Esophagus mucosa (tissue), 1 donor: ENCODE results near the gene SOX10. TPM values are rescaled to one million over a fixed set of nuclear protein-coding genes. Genes with fewer than 3 reads are reported as not detected.

Source experiments
- ATAC-seq: fragments of 200-7000 bp; cut with Tn5 transposase; one replicate; pipeline ENCODE4 v1.9.1; 2020
- total RNA-seq: library from RNA; stranded (reverse); gene quantifications from one replicate; pipeline ENCODE4 v1.2.4, GENCODE V29; 2023
- donor health status: DM: yes; HTN: yes; CAD: no.

SOX10 gene
- total RNA-seq, 1 donor from 2014 or later, result 0.44 TPM

DNA sequence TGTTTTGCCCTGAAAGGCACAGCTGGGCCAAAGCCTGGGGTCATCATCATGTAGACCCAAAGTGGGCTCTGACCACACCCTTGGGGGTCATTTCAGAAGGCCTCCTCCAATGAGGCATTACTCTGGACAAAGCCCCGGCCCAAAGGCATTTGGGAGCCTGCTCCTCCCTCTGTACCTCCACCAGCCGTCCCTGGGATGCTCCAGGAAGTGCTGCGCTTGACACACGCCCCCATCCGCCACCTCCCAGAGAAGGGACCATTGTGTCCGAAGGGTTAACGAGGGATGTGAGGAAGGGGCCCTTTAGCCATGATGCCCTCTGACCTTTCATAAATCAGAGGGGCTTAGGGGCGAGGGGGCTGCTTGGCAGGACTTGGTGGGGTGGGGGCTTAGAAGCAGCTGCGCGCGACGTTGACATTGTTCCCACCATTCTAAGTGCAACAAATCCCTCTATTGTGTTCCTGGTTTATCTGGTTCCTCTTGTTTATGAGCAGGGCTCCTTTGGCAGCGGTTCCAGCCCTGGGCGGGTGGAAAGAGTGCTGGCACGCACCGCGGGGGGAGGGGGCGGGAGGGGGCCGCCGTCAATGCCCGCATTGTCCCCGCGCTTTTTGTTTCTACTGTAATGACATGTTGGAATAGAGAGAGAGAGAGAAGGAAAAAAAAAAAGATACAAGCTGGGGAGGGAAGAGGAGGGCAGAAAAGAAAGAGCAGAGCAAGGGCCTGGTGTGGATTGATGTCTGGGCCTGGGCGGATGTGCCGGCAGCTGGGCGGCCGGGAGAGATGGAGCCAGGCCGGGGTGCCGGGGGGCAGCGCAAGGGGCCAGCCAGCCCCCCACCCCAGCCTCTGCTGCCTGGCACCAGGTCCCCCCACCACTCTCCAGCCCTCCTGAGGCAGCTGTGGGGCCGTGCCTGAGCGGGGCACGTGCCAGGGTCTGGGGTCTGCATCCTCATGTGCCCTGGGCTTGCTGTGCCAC, 32.1 kb upstream of the SOX10 start:
- ATAC-seq, result peak; percentile 78

DNA sequence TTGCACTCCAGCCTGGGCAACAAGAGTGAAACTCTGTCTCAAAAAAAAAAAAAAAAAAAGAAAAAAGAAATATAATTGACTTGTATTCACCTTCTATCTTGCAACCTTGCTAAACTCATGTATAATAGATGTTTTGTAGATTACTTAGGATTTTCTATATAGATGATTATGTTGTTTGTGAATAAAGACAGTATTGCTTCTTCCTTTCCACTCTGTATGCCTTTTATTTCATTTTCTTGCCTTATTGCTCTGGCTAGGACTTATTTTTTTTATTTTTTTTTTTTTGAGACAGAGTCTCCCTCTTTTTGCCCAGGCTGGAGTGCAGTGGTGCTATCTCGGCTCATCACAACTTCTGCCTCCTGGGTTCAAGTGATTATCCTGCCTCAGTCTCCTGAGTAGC, 29.7 kb upstream of the SOX10 start:
- no peak for ATAC-seq

GRCh38 chr22:38012604-38013072, 28.3 kb upstream of the SOX10 start:
- ATAC-seq, result no peak

DNA sequence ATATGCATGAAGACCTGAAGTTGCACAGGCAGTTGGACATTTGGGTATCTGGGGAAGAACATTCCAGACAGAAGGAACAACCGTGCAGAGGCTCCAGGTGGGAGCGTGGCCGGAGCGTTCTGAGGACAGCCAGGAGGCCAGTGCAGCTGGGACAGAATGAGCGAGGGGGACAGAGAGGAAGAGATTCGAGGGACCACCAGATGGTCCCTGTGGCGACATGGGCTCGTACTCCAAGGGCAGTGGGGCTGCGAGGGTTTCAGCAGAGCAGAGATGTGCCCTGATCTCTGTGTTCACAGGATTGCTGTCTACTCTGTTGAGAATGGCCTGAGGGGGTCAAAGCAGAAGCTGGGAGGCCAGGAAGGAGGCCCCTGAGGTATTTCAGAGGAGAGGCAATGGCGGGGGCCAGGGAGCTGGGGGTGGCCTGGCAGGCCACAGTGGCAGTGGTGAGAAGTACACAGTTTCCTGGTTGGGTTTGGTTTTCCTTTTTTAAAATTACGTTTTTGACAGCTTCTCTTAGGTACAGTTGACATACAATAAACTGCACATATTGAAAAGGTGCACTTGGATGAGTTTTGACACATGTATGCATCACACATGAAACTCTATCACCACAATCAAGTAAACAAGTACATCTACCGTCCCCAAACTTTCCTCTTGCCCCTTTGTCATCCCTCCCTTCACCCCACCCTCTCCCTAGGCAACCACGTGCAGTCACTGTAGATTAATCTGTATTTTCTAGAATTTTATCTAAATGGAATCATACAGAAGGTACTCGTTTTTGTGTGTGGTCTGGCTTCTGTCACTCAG, 24.8 kb upstream of the SOX10 start:
- peak; percentile 19 for ATAC-seq

DNA sequence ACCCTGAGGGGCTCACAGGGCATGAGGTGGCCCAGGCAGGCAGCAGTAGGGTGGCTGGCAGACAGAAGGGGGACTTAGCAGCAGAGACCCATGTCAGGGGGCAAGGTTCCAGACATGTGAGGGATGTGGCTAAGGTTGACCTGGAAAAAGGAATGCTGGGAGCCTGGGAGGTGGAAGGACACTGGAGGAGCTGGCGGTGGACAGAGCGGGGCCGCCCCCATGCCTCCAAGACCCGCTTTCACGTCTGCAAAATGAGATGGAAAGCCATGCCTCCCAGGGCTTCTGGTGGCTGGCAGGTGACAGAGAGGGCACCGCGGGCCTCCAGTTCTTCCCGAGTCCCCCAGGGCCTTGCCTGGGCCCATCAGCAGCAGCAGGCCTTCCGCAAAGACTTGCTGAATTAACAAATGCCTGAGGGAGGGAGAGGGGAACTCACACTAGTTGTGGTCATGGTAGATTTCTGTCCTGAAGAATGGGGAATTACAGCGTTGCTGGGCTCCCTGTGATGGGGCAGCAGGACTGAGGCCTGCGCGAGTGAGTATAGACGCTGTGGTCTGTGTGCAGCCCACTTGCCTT, 23.1 kb upstream of the SOX10 start:
- no peak for ATAC-seq

DNA sequence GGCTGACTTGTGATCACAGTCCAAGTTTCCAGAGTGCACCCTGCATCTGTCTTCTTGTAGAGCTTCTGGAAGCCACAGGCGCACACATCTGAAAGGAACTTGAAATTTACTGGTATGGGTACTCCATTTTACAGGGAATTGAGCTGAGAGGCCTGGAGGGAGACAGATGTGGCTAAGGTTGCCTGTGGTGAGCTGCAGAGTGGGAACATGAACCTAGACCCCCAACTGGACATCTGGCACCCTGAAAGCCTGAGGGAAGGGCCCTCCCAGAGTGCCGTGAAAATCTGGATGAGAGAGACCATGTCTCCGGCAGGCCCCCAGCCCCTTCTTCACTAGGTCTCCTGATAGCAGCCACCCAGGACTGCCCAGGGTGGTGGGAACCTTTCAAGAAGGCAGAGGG, 22.6 kb upstream of the SOX10 start:
- ATAC-seq, result no peak

DNA sequence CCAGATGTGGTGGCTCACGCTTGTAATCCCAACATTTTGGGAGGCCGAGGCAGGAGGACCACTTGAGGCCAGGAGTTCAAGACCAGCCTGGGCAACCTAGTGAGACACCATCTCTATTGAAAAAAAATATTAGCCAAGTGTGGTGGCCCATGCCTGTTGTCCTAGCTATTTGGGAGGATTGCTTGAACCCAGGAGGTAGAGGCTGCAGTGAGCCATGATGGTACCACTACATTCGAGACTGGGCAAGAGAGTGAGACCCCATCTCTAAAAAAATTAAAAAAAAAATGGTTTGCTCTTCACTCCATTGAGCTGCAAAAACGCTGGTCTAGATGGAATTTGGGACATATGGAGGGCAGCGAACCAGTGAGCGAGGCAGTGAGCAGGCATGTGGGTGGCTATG, 21.6 kb upstream of the SOX10 start:
- no peak for ATAC-seq

DNA sequence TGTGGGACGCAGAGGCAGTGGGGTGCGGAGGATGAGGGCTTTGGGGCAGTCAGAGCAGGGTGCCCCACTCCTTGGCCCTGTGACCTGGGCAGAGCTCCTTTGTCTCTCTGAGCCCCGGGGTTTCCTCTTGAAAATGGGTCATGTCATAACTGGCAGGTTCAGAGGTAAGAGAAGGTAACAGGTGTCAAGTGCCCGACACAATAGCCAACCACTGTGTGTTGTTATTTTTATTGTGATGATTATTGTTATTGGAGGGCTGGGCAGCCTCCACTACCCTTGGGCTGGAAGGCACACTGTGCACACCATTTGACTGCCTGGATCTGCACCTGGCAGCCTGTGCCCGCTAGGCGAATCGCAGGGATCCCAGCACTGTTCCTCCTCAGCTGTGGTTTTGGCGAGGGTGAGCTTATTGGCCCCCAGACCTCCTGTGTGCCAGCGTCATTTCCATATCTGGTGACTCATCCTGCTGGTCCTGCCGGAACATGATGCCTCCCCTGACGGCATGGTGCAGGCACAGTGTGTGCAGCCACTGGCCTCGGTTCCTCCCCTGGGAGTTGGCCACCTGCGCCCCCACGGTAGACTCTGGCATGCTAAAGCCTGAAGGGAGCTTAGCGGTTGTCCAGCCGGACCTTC, 15.4 kb upstream of the SOX10 start:
- ATAC-seq, result peak; percentile 83

DNA sequence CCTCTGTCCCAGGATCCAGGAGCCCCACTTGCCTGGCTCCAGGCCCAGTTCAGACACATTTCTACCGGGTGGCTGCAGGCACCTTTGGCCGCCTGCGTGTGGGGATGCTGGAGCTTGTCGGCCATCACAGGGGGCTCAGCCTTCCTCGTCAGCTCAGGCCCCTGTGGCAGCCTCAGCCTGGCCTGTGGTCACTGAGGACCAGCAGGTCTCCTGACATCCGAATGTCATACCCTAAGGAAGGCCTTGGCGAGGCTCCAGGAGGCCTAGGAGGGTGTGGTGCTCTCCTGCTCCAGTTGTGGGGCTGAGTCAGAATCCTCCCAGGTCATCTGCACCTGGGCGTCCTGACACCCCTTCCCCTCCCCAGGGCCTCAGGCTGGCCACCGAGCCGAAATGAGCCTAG, 14.9 kb upstream of the SOX10 start:
- ATAC-seq, result peak; percentile 74

DNA sequence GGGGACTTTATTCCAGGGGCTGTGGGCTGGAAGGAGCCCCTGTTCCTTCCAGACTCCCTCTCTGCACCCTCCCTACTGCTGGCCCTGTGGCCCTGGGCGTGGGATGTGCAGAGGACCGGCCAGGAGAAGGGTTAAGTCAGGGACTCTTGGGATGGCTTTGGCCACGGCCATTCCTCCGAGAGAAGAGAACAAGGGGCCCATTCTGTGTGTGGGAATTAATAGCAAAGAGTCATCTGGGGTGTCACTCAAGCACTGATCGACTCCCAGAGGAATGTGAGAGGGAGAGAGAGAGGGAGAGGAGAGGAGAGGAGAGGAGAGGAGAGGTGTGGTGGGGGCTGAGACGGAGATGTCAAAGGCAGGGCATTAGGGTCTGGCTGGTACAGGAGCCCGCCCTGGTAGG, 14.2 kb upstream of the SOX10 start:
- ATAC-seq, result no peak

- ATAC-seq, result no peak
Observed at GRCh38 chr22:37996515-37997246, 12.3 kb upstream of the SOX10 start.

- ATAC-seq, result no peak
Observed at GRCh38 chr22:37996079-37996478, 11.7 kb upstream of the SOX10 start.

GRCh38 chr22:37995460-37995859, 11.1 kb upstream of the SOX10 start:
- no peak for ATAC-seq

DNA sequence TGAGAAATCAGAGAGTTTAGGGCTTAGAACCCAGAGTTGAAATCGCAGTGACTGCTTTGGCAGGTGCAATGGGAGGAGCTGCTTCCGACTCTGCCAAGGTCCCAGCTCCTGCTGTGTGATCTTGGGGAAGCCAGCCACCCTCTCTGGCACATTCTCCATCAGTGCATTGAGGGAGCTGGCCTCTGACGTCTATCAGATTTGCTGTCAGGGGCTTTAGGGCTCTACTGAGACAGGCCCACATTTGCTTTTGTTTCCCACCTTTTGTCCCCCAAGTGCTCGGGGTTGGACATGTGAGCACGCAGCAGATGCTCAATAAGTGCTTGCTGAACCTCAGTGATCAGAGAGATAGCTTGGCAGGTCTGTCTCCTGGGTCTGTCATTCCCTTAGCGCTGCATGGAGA, 10.6 kb upstream of the SOX10 start:
- ATAC-seq, result no peak

- no peak for ATAC-seq
Observed at GRCh38 chr22:37994049-37994448, 9.7 kb upstream of the SOX10 start.

DNA sequence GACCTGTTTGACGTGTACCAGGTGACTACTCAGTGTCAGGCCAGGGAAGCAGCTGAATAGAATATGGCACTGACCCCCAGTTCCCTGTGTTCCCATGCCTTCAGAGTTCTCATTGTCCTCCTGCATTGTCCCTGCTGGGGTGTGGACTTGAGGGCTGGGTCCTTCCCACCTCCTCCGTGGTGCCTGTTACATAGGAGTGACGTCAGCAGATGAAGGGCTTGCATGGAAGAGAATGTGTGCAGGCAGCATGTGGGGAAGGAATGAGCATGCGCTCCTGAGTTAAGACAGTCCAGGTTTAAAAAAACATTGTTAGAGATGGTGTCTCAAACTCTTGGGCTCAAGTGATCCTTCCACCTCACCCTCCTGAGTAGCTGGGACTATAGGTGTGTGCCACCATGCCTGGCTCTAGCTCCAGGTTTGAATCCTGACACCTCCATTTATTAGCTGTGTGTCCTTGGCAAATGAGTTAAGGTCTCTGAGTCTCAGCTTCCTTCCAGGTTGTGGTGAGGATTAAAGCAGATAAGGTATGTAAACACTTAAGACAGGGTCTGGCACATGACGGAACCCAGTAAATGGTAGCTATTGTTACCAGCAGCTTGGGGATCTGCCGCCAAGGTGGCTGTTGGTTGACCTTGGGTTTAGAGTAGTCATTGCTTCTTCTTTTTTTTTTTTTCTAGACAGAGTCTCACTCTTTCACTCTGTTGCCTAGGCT, 7.5 kb upstream of the SOX10 start:
- ATAC-seq, result no peak

- no peak for ATAC-seq
Observed at GRCh38 chr22:37990862-37991261, 6.5 kb upstream of the SOX10 start.

- no peak for ATAC-seq
Observed at GRCh38 chr22:37990301-37990700, 5.9 kb upstream of the SOX10 start.

DNA sequence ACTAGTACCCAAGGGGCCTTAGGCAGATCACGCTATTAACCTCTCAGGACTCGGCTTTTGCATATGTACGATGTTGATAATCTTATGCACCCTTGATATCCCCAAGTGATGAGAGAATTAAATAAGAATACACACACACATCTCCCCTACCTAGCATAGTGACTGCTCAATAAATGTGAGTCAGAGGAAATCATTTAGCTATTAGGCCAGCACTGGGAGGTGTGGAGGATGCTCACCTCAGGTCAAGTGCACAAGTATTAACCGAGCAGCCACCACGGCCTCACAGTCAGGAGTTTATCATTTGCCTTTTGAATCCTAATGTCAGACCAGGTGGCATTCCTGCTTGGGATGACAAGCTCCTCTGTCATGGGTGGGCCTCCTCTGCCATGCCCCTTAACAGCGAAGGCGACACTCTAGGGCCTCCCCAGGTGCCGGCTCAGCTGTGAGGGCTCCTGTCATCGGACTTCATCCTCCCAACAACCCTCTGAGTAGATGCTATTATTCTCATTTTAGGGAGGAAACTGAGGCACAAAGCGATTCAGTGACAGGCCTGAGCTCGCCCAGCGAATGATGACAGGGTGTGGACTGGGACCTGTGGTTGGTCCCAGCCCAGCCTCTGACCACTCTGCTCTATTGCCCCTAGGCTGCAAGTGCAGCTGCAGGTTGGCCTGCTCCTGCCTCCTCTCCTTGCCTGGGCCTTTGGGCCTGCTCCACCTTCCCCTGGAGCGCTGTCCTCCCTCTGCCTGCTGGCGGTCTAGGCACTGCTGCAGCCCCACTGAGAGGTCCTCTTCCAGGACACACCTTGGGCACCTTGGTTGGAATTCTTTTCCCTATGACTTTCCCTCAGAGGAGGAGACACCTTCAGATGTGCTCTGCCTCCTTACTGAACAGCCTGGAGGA, 5.0 kb upstream of the SOX10 start:
- ATAC-seq, result no peak

DNA sequence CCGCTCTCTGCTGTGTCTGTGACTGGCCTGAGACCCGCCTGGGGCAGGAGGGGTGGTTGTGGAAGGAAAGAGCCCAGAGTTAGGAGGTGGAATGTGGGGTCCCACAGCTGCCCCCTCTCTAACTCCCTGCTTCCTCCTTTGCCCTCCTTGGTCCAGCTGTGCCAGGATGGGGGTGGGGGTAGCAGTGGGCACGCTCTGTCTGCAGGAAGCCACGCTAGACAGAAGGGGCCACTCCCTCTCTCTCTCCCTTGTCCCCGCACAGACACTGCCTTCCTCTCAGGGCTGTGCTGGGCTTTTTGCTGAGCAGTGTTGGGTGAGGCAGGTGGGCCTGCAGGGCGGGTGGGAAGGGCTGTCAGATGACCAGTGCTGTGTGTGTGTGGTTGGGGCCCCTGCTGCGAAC, 2.0 kb upstream of the SOX10 start:
- no peak for ATAC-seq
